WTC11 (cell line): Measurements from ENCODE around the gene NOTCH4. TPM values are rescaled to one million over a fixed set of nuclear protein-coding genes. Genes with fewer than 3 reads are reported as not detected.

Source experiments
- ATAC-seq: fragments of 200-7000 bp; cut with Tn5 transposase; 2 replicates; pipeline ENCODE4 v1.10.0; 2021; ENCODE audit warnings: mild to moderate bottlenecking, moderate library complexity
- CTCF ChIA-PET: fragments of 300-600 bp; sonication (Branson Sonifier 250); formaldehyde crosslinking; loops from one replicate; lab custom pipeline; 2021; ENCODE audit warnings: antibody characterized with exemption; lab: Charles Lee
- POLR2A ChIA-PET: fragments of 350-600 bp; sonication (Branson Sonifier 250); formaldehyde crosslinking; loops from one replicate; lab custom pipeline; 2021; ENCODE audit warnings: antibody characterized with exemption; lab: Charles Lee
- DNase-seq: peaks from one replicate; pipeline ENCODE4 v3.0.0; 2021; ENCODE audit warnings: low spot score
- H3K27ac Mint-ChIP-seq: 2 replicates; pipeline ENCODE4 v1.8.0; 2021; ENCODE audit warnings: mixed read lengths
- H3K27me3 Mint-ChIP-seq: 2 replicates; pipeline ENCODE4 v1.8.0; 2021; ENCODE audit warnings: low read depth, mild to moderate bottlenecking, moderate library complexity, mixed read lengths
- H3K36me3 Mint-ChIP-seq: 2 replicates; pipeline ENCODE4 v1.8.0; 2021; ENCODE audit warnings: mixed read lengths
- H3K4me1 Mint-ChIP-seq: 2 replicates; pipeline ENCODE4 v1.8.0; 2022; ENCODE audit warnings: mixed read lengths
- H3K4me3 Mint-ChIP-seq: 2 replicates; pipeline ENCODE4 v1.8.0; 2021; ENCODE audit warnings: mild to moderate bottlenecking, moderate library complexity, mixed read lengths
- H3K9me3 Mint-ChIP-seq: 2 replicates; pipeline ENCODE4 v1.8.0; 2021; ENCODE audit warnings: mixed read lengths
- ATF6 ChIP-seq: sonication (generic); formaldehyde crosslinking; IDR thresholded peaks from 2 replicates; pipeline ENCODE4 v1.8.1; 2023; ENCODE audit warnings: mild to moderate bottlenecking, missing genetic modification reagents
- CREB1 ChIP-seq: sonication (generic); formaldehyde crosslinking; IDR thresholded peaks from 2 replicates; pipeline ENCODE4 v1.8.0; 2023; ENCODE audit warnings: mild to moderate bottlenecking, missing genetic modification reagents
- E2F1 ChIP-seq: sonication (generic); formaldehyde crosslinking; IDR thresholded peaks from 2 replicates; pipeline ENCODE4 v1.8.0; 2022; ENCODE audit warnings: mild to moderate bottlenecking, missing genetic modification reagents
- E2F4 ChIP-seq: sonication (generic); formaldehyde crosslinking; IDR thresholded peaks from 2 replicates; pipeline ENCODE4 v1.8.1; 2022; ENCODE audit warnings: low read depth, mild to moderate bottlenecking, moderate library complexity, missing genetic modification reagents, borderline replicate concordance
- ELF4 ChIP-seq: sonication (generic); formaldehyde crosslinking; IDR thresholded peaks from 2 replicates; pipeline ENCODE4 v1.8.1; 2022; ENCODE audit warnings: low read depth, mild to moderate bottlenecking, moderate library complexity, missing genetic modification reagents
- EMX1 ChIP-seq: fragments of 250-450 bp; sonication (Bioruptor Pico); IDR thresholded peaks from 2 replicates; pipeline ENCODE4 v1.8.0; 2021; ENCODE audit warnings: mild to moderate bottlenecking
- ETV6 ChIP-seq: sonication (generic); formaldehyde crosslinking; IDR thresholded peaks from 2 replicates; pipeline ENCODE4 v1.8.1; 2022; ENCODE audit warnings: mild to moderate bottlenecking, missing genetic modification reagents
- FOXJ3 ChIP-seq: sonication (generic); formaldehyde crosslinking; IDR thresholded peaks from 2 replicates; pipeline ENCODE4 v1.9.0; 2021; ENCODE audit warnings: missing genetic modification reagents, mild to moderate bottlenecking, borderline replicate concordance
- FOXK1 ChIP-seq: sonication (generic); formaldehyde crosslinking; IDR thresholded peaks from 2 replicates; pipeline ENCODE4 v1.8.0; 2022; ENCODE audit warnings: mild to moderate bottlenecking, moderate library complexity, missing genetic modification reagents
- GABPB1 ChIP-seq: sonication (generic); formaldehyde crosslinking; IDR thresholded peaks from 2 replicates; pipeline ENCODE4 v1.8.1; 2023; ENCODE audit warnings: mild to moderate bottlenecking, missing genetic modification reagents
- GRHL2 ChIP-seq: fragments of 250-450 bp; sonication (Bioruptor Pico); IDR thresholded peaks from 2 replicates; pipeline ENCODE4 v1.8.0; 2022; ENCODE audit warnings: mild to moderate bottlenecking, moderate library complexity; ENCODE audit not compliant: insufficient replicate concordance, severe bottlenecking
- GTF2I ChIP-seq: fragments of 250-450 bp; sonication (Bioruptor Pico); conservative IDR thresholded peaks from 2 replicates; pipeline ENCODE4 v1.4.0; 2021; ENCODE audit warnings: mild to moderate bottlenecking
- MAX ChIP-seq: sonication (generic); formaldehyde crosslinking; IDR thresholded peaks from 2 replicates; pipeline ENCODE4 v1.8.0; 2022; ENCODE audit warnings: mild to moderate bottlenecking, missing genetic modification reagents
- MXD4 ChIP-seq: fragments of 250-450 bp; sonication (Bioruptor Pico); IDR thresholded peaks from 2 replicates; pipeline ENCODE4 v1.8.0; 2021; ENCODE audit warnings: mild to moderate bottlenecking, moderate library complexity, borderline replicate concordance
- PRDM15 ChIP-seq: sonication (generic); formaldehyde crosslinking; IDR thresholded peaks from 2 replicates; pipeline ENCODE4 v1.8.0; 2022; ENCODE audit warnings: missing genetic modification reagents
- TCF7 ChIP-seq: sonication (generic); formaldehyde crosslinking; IDR thresholded peaks from 2 replicates; pipeline ENCODE4 v1.8.0; 2022; ENCODE audit warnings: mild to moderate bottlenecking, low read depth, missing genetic modification reagents, moderate library complexity
- TEAD4 ChIP-seq: sonication (generic); formaldehyde crosslinking; IDR thresholded peaks from 2 replicates; pipeline ENCODE4 v1.8.0; 2022; ENCODE audit warnings: mild to moderate bottlenecking, missing genetic modification reagents
- TP53 ChIP-seq: sonication (generic); formaldehyde crosslinking; IDR thresholded peaks from 2 replicates; pipeline ENCODE4 v1.8.1; 2023; ENCODE audit warnings: mild to moderate bottlenecking, missing genetic modification reagents
- ZNF121 ChIP-seq: sonication (generic); formaldehyde crosslinking; IDR thresholded peaks from 2 replicates; pipeline ENCODE4 v1.8.0; 2023; ENCODE audit warnings: missing genetic modification reagents
- ZNF317 ChIP-seq: sonication (generic); formaldehyde crosslinking; IDR thresholded peaks from 2 replicates; pipeline ENCODE4 v1.8.1; 2023; ENCODE audit warnings: low read depth, mild to moderate bottlenecking, moderate library complexity, missing genetic modification reagents, borderline replicate concordance
- ZNF425 ChIP-seq: fragments of 250-450 bp; sonication (Bioruptor Pico); conservative IDR thresholded peaks from 2 replicates; pipeline ENCODE4 v1.9.0; 2021; ENCODE audit warnings: mild to moderate bottlenecking
- ZNF671 ChIP-seq: fragments of 250-450 bp; sonication (Bioruptor Pico); IDR thresholded peaks from 2 replicates; pipeline ENCODE4 v1.8.0; 2021; ENCODE audit warnings: mild to moderate bottlenecking
- ZSCAN18 ChIP-seq: fragments of 250-450 bp; sonication (Bioruptor Pico); IDR thresholded peaks from 2 replicates; pipeline ENCODE4 v2.1.2; 2022; ENCODE audit warnings: mild to moderate bottlenecking, moderate library complexity
- total RNA-seq: library from RNA; stranded (reverse); gene quantifications from 3 replicates; pipeline ENCODE4 v1.2.3, GENCODE V29; 2021

NOTCH4 gene
- total RNA-seq, 1 experiment from 2014 or later = 2.6 TPM

GRCh38 chr6:32239462-32239861 is 15.6 kb upstream of the NOTCH4 start:
- TF ChIP-seq MXD4 (no peak), GTF2I (CRISPR knock-in tag) (no peak), ELF4 (CRISPR knock-in tag) (no peak), ZSCAN18 (CRISPR knock-in tag) (no peak), ZNF671 (no peak), TCF7 (CRISPR knock-in tag) (no peak), FOXK1 (CRISPR knock-in tag) (no peak), ZNF121 (CRISPR knock-in tag) (no peak), TEAD4 (no peak)
- H3K27me3 Mint-ChIP-seq = no peaks in the 10 kb centered on the region; the same call in 1 of the 2 replicates
- POLR2A ChIA-PET = no interaction called here
- no peak for ATAC-seq
- no peaks in the 10 kb centered on the region for H3K4me1 Mint-ChIP-seq
- H3K4me3 Mint-ChIP-seq = no peak overlapping the region
- H3K9me3 Mint-ChIP-seq = no peaks in the 10 kb centered on the region
- no peak overlapping the region for H3K27ac Mint-ChIP-seq
- no peaks in the 10 kb centered on the region for H3K36me3 Mint-ChIP-seq
- CTCF ChIA-PET = no interaction called here
- no peak for DNase-seq

- Mint-ChIP-seq H3K9me3 (no peaks in the 10 kb centered on the region), H3K27me3 (no peaks in the 10 kb centered on the region; the same call in 1 of the 2 replicates), H3K4me3 (no peak overlapping the region), H3K4me1 (no peaks in the 10 kb centered on the region), H3K27ac (no peak overlapping the region), H3K36me3 (no peaks in the 10 kb centered on the region)
- POLR2A ChIA-PET = interaction anchor here (0.7 kb wide), 1 partner anchor 126 kb away, joined by 5 read pairs; the partner anchor contains the start of gene TNXB
- DNase-seq = peak; percentile 36
- CTCF ChIA-PET = interaction anchor here (0.9 to 1.6 kb wide), 2 partner anchors 10 to 603 kb away, joined by 3 to 4 read pairs; no protein-coding TSS in a partner anchor
- peak; percentile 92 for ATAC-seq
- TF ChIP-seq ELF4 (CRISPR knock-in tag) (no peak), TP53 (CRISPR knock-in tag) (no peak), ZNF317 (CRISPR knock-in tag) (no peak), GRHL2 (CRISPR knock-in tag) (no peak), E2F1 (no peak), FOXJ3 (CRISPR knock-in tag) (no peak), ATF6 (CRISPR knock-in tag) (no peak), GABPB1 (CRISPR knock-in tag) (no peak), MXD4 (no peak), EMX1 (CRISPR knock-in tag) (no peak), ETV6 (no peak), E2F4 (CRISPR knock-in tag) (no peak), ZNF121 (CRISPR knock-in tag) (no peak), PRDM15 (CRISPR knock-in tag) (no peak), MAX (CRISPR knock-in tag) (no peak), CREB1 (CRISPR knock-in tag) (no peak), ZNF425 (no peak)
Measured at GRCh38 chr6:32234934-32235333, 11.1 kb upstream of the NOTCH4 start.
